Chondrocyte (in vitro differentiated cells): ENCODE data around the gene PARP12. TPM values are rescaled to one million over a fixed set of nuclear protein-coding genes. Genes with fewer than 3 reads are reported as not detected.
A peak's percentile ranks its signal among the peaks of the same experiment; 100 is the strongest.

Experiments
- DNase-seq: peaks from one replicate; pipeline ENCODE4 v3.0.0; 2021; ENCODE audit warnings: mixed read lengths, low spot score
- H3K27ac Mint-ChIP-seq: one replicate; pipeline ENCODE4 v1.8.0; 2021; ENCODE audit warnings: mild to moderate bottlenecking, moderate library complexity, mixed read lengths; ENCODE audit not compliant: unreplicated experiment
- H3K27me3 Mint-ChIP-seq: 2 replicates; pipeline ENCODE4 v1.8.0; 2021; ENCODE audit warnings: low read depth, mixed read lengths
- H3K36me3 Mint-ChIP-seq: 2 replicates; pipeline ENCODE4 v1.8.0; 2021; ENCODE audit warnings: low read depth, mixed read lengths
- H3K4me1 Mint-ChIP-seq: 2 replicates; pipeline ENCODE4 v1.8.0; 2021; ENCODE audit warnings: low read depth, mild to moderate bottlenecking, mixed read lengths
- H3K4me3 Mint-ChIP-seq: one replicate; pipeline ENCODE4 v1.8.0; 2021; ENCODE audit warnings: mild to moderate bottlenecking, moderate library complexity, mixed read lengths; ENCODE audit not compliant: unreplicated experiment
- H3K9me3 Mint-ChIP-seq: 2 replicates; pipeline ENCODE4 v1.8.0; 2021; ENCODE audit warnings: low read depth, mixed read lengths
- CTCF ChIP-seq: fragments of 200-600 bp; sonication (generic); IDR thresholded peaks from 2 replicates; pipeline ENCODE4 v1.5.0; 2021; ENCODE audit warnings: antibody characterized with exemption, mild to moderate bottlenecking, moderate library complexity
- total RNA-seq: library from RNA; stranded (reverse); gene quantifications from 3 replicates; pipeline ENCODE4 v1.2.1, GENCODE V29; 2021

The PARP12 gene
- total RNA-seq, 1 donor from 2014 or later: 9.8 TPM

GRCh38 chr7:140036224-140036962 lies 26.4 kb downstream of the PARP12 start:
- no peak for DNase-seq
- Mint-ChIP-seq H3K9me3 (no peaks in the 10 kb centered on the region), H3K4me1 (peaks cover 23% of the 10 kb centered on the region), H3K27ac (no peak overlapping the region), H3K36me3 (peaks cover 25% of the 10 kb centered on the region), H3K27me3 (no peaks in the 10 kb centered on the region), H3K4me3 (no peak overlapping the region)
- TF ChIP-seq CTCF: no peak

- no peaks in the 10 kb centered on the region for H3K27me3 Mint-ChIP-seq
- no peak for DNase-seq
- peaks cover 18% of the 10 kb centered on the region for H3K4me1 Mint-ChIP-seq
- H3K9me3 Mint-ChIP-seq: no peaks in the 10 kb centered on the region
- H3K27ac Mint-ChIP-seq: peak overlapping the region; percentile 73
- no peak overlapping the region for H3K4me3 Mint-ChIP-seq
- peaks cover 27% of the 10 kb centered on the region for H3K36me3 Mint-ChIP-seq
- no peak for TF ChIP-seq CTCF
Measured at GRCh38 chr7:140035400-140036223, 27.1 kb downstream of the PARP12 start.

GRCh38 chr7:140034421-140034820 lies 28.3 kb downstream of the PARP12 start:
- Mint-ChIP-seq H3K27me3 (no peaks in the 10 kb centered on the region), H3K9me3 (no peaks in the 10 kb centered on the region), H3K4me3 (no peak overlapping the region), H3K4me1 (peaks cover 18% of the 10 kb centered on the region), H3K27ac (no peak overlapping the region), H3K36me3 (peaks cover 23% of the 10 kb centered on the region)
- no peak for TF ChIP-seq CTCF
- no peak for DNase-seq

- Mint-ChIP-seq H3K4me3 (no peak overlapping the region), H3K27me3 (no peaks in the 10 kb centered on the region), H3K27ac (no peak overlapping the region), H3K4me1 (peaks cover 14% of the 10 kb centered on the region), H3K36me3 (peaks cover 20% of the 10 kb centered on the region), H3K9me3 (no peaks in the 10 kb centered on the region)
- no peak for DNase-seq
- no peak for TF ChIP-seq CTCF
Measured at GRCh38 chr7:140033779-140034363, 28.9 kb downstream of the PARP12 start.

GRCh38 chr7:140033036-140033435 lies 29.7 kb downstream of the PARP12 start:
- no peaks in the 10 kb centered on the region for H3K9me3 Mint-ChIP-seq
- DNase-seq: no peak
- H3K4me3 Mint-ChIP-seq: no peak overlapping the region
- H3K27ac Mint-ChIP-seq: no peak overlapping the region
- peaks cover 12% of the 10 kb centered on the region for H3K4me1 Mint-ChIP-seq
- peaks cover 20% of the 10 kb centered on the region for H3K36me3 Mint-ChIP-seq
- TF ChIP-seq CTCF: no peak
- no peaks in the 10 kb centered on the region for H3K27me3 Mint-ChIP-seq
